ACC112 (cell line): ENCODE data around the gene SUPT6H.

Experiments
- H2AFZ ChIP-seq: fragments of 200-600 bp; sonication (generic); one replicate; pipeline ENCODE4 v1.6.0; 2017; ENCODE audit warnings: antibody characterized with exemption, low read length; ENCODE audit not compliant: unreplicated experiment
- H3K27ac ChIP-seq: fragments of 200-600 bp; sonication (generic); 2 replicates; pipeline ENCODE4 v1.5.1; 2014; ENCODE audit warnings: low read depth, mild to moderate bottlenecking, antibody characterized with exemption, low read length, moderate library complexity
- H3K27me3 ChIP-seq: fragments of 200-600 bp; sonication (generic); 2 replicates; pipeline ENCODE4 v1.6.1; 2014; ENCODE audit warnings: mild to moderate bottlenecking, antibody characterized with exemption, low read length, moderate library complexity, mixed read lengths; ENCODE audit not compliant: insufficient read depth
- H3K36me3 ChIP-seq: fragments of 200-600 bp; sonication (generic); 2 replicates; pipeline ENCODE4 v1.6.1; 2016; ENCODE audit warnings: mild to moderate bottlenecking, antibody characterized with exemption, low read length, moderate library complexity, mixed read lengths; ENCODE audit not compliant: insufficient read depth
- H3K4me1 ChIP-seq: fragments of 200-600 bp; sonication (generic); one replicate; pipeline ENCODE4 v1.6.1; 2016; ENCODE audit warnings: low read length, mixed read lengths; ENCODE audit not compliant: insufficient read depth, unreplicated experiment, control insufficient read depth
- H3K4me3 ChIP-seq: fragments of 200-600 bp; sonication (generic); 2 replicates; pipeline ENCODE4 v1.5.1; 2014; ENCODE audit warnings: mild to moderate bottlenecking, low read depth, low read length
- H3K79me2 ChIP-seq: fragments of 200-600 bp; sonication (generic); one replicate; pipeline ENCODE4 v1.6.0; 2016; ENCODE audit warnings: low read length; ENCODE audit not compliant: control insufficient read depth, unreplicated experiment, insufficient read depth

The SUPT6H gene

GRCh38 chr17:28675980-28676379 lies 14.0 kb downstream of the SUPT6H start:
- H3K4me1 ChIP-seq = no peaks in the 10 kb centered on the region
- no peaks in the 10 kb centered on the region for H3K27me3 ChIP-seq
- peaks cover 61% of the 10 kb centered on the region for H3K36me3 ChIP-seq
- no peak overlapping the region for H3K27ac ChIP-seq
- no peak overlapping the region for H2AFZ ChIP-seq
- H3K79me2 ChIP-seq = peaks cover 6% of the 10 kb centered on the region
- no peak overlapping the region for H3K4me3 ChIP-seq

GRCh38 chr17:28682655-28683054 lies 20.6 kb downstream of the SUPT6H start:
- Histone ChIP-seq H3K36me3 (peaks cover 48% of the 10 kb centered on the region), H2AFZ (no peak overlapping the region), H3K27me3 (no peaks in the 10 kb centered on the region), H3K27ac (no peak overlapping the region), H3K4me3 (no peak overlapping the region), H3K79me2 (no peaks in the 10 kb centered on the region), H3K4me1 (no peaks in the 10 kb centered on the region)

GRCh38 chr17:28684963-28685362 lies 23.0 kb downstream of the SUPT6H start:
- Histone ChIP-seq H3K27me3 (no peaks in the 10 kb centered on the region), H3K36me3 (peaks cover 59% of the 10 kb centered on the region), H3K27ac (no peak overlapping the region), H3K4me3 (no peak overlapping the region), H2AFZ (no peak overlapping the region), H3K4me1 (no peaks in the 10 kb centered on the region), H3K79me2 (no peaks in the 10 kb centered on the region)

- Histone ChIP-seq H3K27ac (no peak overlapping the region), H3K4me3 (no peak overlapping the region), H3K27me3 (no peaks in the 10 kb centered on the region), H3K4me1 (no peaks in the 10 kb centered on the region), H3K36me3 (peaks cover 62% of the 10 kb centered on the region), H2AFZ (no peak overlapping the region), H3K79me2 (no peaks in the 10 kb centered on the region)
Measured at GRCh38 chr17:28685366-28685765, 23.4 kb downstream of the SUPT6H start.

GRCh38 chr17:28686296-28686695 lies 24.3 kb downstream of the SUPT6H start:
- Histone ChIP-seq H3K4me3 (no peak overlapping the region), H3K27ac (no peak overlapping the region), H3K4me1 (no peaks in the 10 kb centered on the region), H3K79me2 (no peaks in the 10 kb centered on the region), H3K27me3 (no peaks in the 10 kb centered on the region), H2AFZ (no peak overlapping the region), H3K36me3 (peaks cover 63% of the 10 kb centered on the region)

- no peaks in the 10 kb centered on the region for H3K27me3 ChIP-seq
- no peaks in the 10 kb centered on the region for H3K79me2 ChIP-seq
- no peak overlapping the region for H2AFZ ChIP-seq
- no peak overlapping the region for H3K4me3 ChIP-seq
- H3K27ac ChIP-seq = no peak overlapping the region
- H3K4me1 ChIP-seq = no peaks in the 10 kb centered on the region
- peaks cover 58% of the 10 kb centered on the region for H3K36me3 ChIP-seq
Measured at GRCh38 chr17:28688481-28688880, 26.5 kb downstream of the SUPT6H start.

GRCh38 chr17:28689011-28689410 lies 27.0 kb downstream of the SUPT6H start:
- Histone ChIP-seq H3K79me2 (no peaks in the 10 kb centered on the region), H2AFZ (no peak overlapping the region), H3K36me3 (peaks cover 61% of the 10 kb centered on the region), H3K27me3 (no peaks in the 10 kb centered on the region), H3K4me1 (no peaks in the 10 kb centered on the region), H3K27ac (no peak overlapping the region), H3K4me3 (no peak overlapping the region)

- Histone ChIP-seq H3K4me1 (no peaks in the 10 kb centered on the region), H3K27me3 (no peaks in the 10 kb centered on the region), H3K79me2 (no peaks in the 10 kb centered on the region), H3K4me3 (no peak overlapping the region), H2AFZ (no peak overlapping the region), H3K27ac (no peak overlapping the region), H3K36me3 (peaks cover 42% of the 10 kb centered on the region)
Measured at GRCh38 chr17:28693869-28694268, 31.9 kb downstream of the SUPT6H start.

- H3K27me3 ChIP-seq = no peaks in the 10 kb centered on the region
- H3K4me3 ChIP-seq = no peak overlapping the region
- H3K79me2 ChIP-seq = no peaks in the 10 kb centered on the region
- H2AFZ ChIP-seq = no peak overlapping the region
- no peak overlapping the region for H3K27ac ChIP-seq
- no peaks in the 10 kb centered on the region for H3K4me1 ChIP-seq
- peaks cover 37% of the 10 kb centered on the region for H3K36me3 ChIP-seq
Measured at GRCh38 chr17:28698253-28698941, 36.4 kb downstream of the SUPT6H start.

- no peaks in the 10 kb centered on the region for H3K27me3 ChIP-seq
- H3K27ac ChIP-seq = no peak overlapping the region
- no peaks in the 10 kb centered on the region for H3K4me1 ChIP-seq
- no peak overlapping the region for H2AFZ ChIP-seq
- H3K36me3 ChIP-seq = peaks cover 28% of the 10 kb centered on the region; the same call in 1 of the 2 replicates
- H3K79me2 ChIP-seq = no peaks in the 10 kb centered on the region
- H3K4me3 ChIP-seq = no peak overlapping the region
Measured at GRCh38 chr17:28700278-28700677, 38.3 kb downstream of the SUPT6H start.

GRCh38 chr17:28700830-28701492 lies 39.0 kb downstream of the SUPT6H start:
- Histone ChIP-seq H3K4me3 (no peak overlapping the region), H3K27ac (no peak overlapping the region), H3K36me3 (peaks cover 25% of the 10 kb centered on the region; the same call in 1 of the 2 replicates)

More at GRCh38 chr17:28700830-28701492, 39.0 kb downstream of the SUPT6H start:
- H3K27me3 ChIP-seq = no peaks in the 10 kb centered on the region
- no peaks in the 10 kb centered on the region for H3K79me2 ChIP-seq
- H2AFZ ChIP-seq = no peak overlapping the region
- no peaks in the 10 kb centered on the region for H3K4me1 ChIP-seq
